NCI-H460 (cell line): ENCODE data around the gene PPP6C. TPM values are rescaled to one million over a fixed set of nuclear protein-coding genes. Genes with fewer than 3 reads are reported as not detected.
"Not testable (repeated sequence)": the region's sequence is repeated elsewhere in the genome, so short reads cannot be mapped to it uniquely, and the experiment has no call there.

ENCODE experiments used
- DNase-seq: peaks from one replicate; pipeline ENCODE4 v3.0.0-alpha.2; 2016; ENCODE audit warnings: low read depth; ENCODE audit errors: extremely low read depth
- polyA plus RNA-seq: library from polyadenylated mRNA; depleted of rRNA; stranded (reverse); fragments of >200 nt; gene quantifications from 2 replicates; pipeline ENCODE4 v1.2.3, GENCODE V29; 2014; cell fraction: nucleus; rRNA removed
- total RNA-seq: library from RNA; depleted of rRNA; stranded (reverse); fragments of >200 nt; shearing (Covaris generic); gene quantifications from 2 replicates; pipeline ENCODE4 v1.2.3, GENCODE V29; 2014; rRNA removed

PPP6C gene
- 52.7 and 53.1 TPM in 2 replicates for total RNA-seq
- 20.5 and 36.5 TPM in 2 replicates for polyA plus RNA-seq

- DNase-seq = peak; percentile 94
Measured at GRCh38 chr9:125189361-125190289, at the start of gene PPP6C. Gene PPP6C (minus strand): TSS chr9:125189803. CDS start chr9:125189718, 85 bp downstream.

- no peak for DNase-seq
Measured at GRCh38 chr9:125238915-125239446, 49.4 kb upstream of the PPP6C start.

GRCh38 chr9:125238127-125238914 is 48.7 kb upstream of the PPP6C start:
- no peak for DNase-seq

- not testable (repeated sequence) for DNase-seq
Measured at GRCh38 chr9:125236520-125237159, 47.0 kb upstream of the PPP6C start.

- no peak for DNase-seq
Measured at GRCh38 chr9:125235804-125236519, 46.4 kb upstream of the PPP6C start.

GRCh38 chr9:125234099-125234498 is 44.5 kb upstream of the PPP6C start:
- DNase-seq = not testable (repeated sequence)

GRCh38 chr9:125233678-125234077 is 44.1 kb upstream of the PPP6C start:
- no peak for DNase-seq

GRCh38 chr9:125227761-125228160 is 38.2 kb upstream of the PPP6C start:
- no peak for DNase-seq

- DNase-seq = not testable (repeated sequence)
Measured at GRCh38 chr9:125224858-125225257, 35.3 kb upstream of the PPP6C start.

GRCh38 chr9:125218621-125219020 is 29.0 kb upstream of the PPP6C start:
- no peak for DNase-seq

GRCh38 chr9:125214186-125214585 is 24.6 kb upstream of the PPP6C start:
- DNase-seq = no peak

GRCh38 chr9:125204477-125204876 is 14.9 kb upstream of the PPP6C start:
- no peak for DNase-seq

GRCh38 chr9:125202846-125203618 is 13.4 kb upstream of the PPP6C start:
- DNase-seq = no peak

GRCh38 chr9:125200216-125201047 is 10.8 kb upstream of the PPP6C start, which contains the start of gene RABEPK:
Gene RABEPK (plus strand): TSS chr9:125200542. CDS start chr9:125203014, 2,472 bp downstream.
- DNase-seq = peak; percentile 91

- DNase-seq = not testable (repeated sequence)
Measured at GRCh38 chr9:125195591-125195990, 6.0 kb upstream of the PPP6C start.

- not testable (repeated sequence) for DNase-seq
Measured at GRCh38 chr9:125194466-125194865, 4.9 kb upstream of the PPP6C start.

- no peak for DNase-seq
Measured at GRCh38 chr9:125190361-125190801, 778 bp upstream of the PPP6C start.

- no peak for DNase-seq
Measured at GRCh38 chr9:125189011-125189360, 617 bp downstream of the PPP6C start.
